Panc1 (cell line): ENCODE results near the gene CIB4. TPM values are rescaled to one million over a fixed set of nuclear protein-coding genes. Genes with fewer than 3 reads are reported as not detected.

ENCODE experiments used
- ATAC-seq: fragments of 200-7000 bp; cut with Tn5 transposase; 2 replicates; pipeline ENCODE4 v1.9.1; 2020; ENCODE audit warnings: mild to moderate bottlenecking, moderate library complexity
- BruUV-seq: library from RNA; stranded (reverse); fragments of 400-500 nt; replicated peaks from 2 replicates; lab custom pipeline; 2021; lab: Mats Ljungman, UMichigan
- CTCF ChIA-PET: fragments of 300-600 bp; sonication (Branson Sonifier 250); formaldehyde crosslinking; loops from one replicate; lab custom pipeline; 2022; ENCODE audit warnings: antibody characterized with exemption; lab: Charles Lee
- POLR2A ChIA-PET: fragments of 300-600 bp; sonication (Branson Sonifier 250); formaldehyde crosslinking; loops from one replicate; lab custom pipeline; 2022; ENCODE audit warnings: antibody characterized with exemption; lab: Charles Lee
- DNase-seq: peaks from one replicate; pipeline ENCODE4 v3.0.0-alpha.2; 2010; ENCODE audit warnings: low read depth, low spot score
- H3K27ac ChIP-seq: 2 replicates; pipeline ENCODE4 v1.5.1; 2011; ENCODE audit warnings: mild to moderate bottlenecking, low read length, inconsistent platforms
- H3K27me3 ChIP-seq: fragments of 200-500 bp; sonication (Bioruptor generic); 2 replicates; pipeline ENCODE4 v1.6.0; 2014; ENCODE audit warnings: low read length, inconsistent platforms; ENCODE audit not compliant: control insufficient read depth, insufficient read depth
- H3K36me3 ChIP-seq: fragments of 200-500 bp; sonication (Bioruptor generic); 2 replicates; pipeline ENCODE4 v1.5.1; 2014; ENCODE audit warnings: inconsistent platforms, mild to moderate bottlenecking, low read length, moderate library complexity; ENCODE audit not compliant: control insufficient read depth, insufficient read depth
- H3K4me1 ChIP-seq: 2 replicates; pipeline ENCODE4 v1.5.1; 2011; ENCODE audit warnings: inconsistent platforms, mild to moderate bottlenecking, low read length, moderate library complexity; ENCODE audit not compliant: control insufficient read depth, insufficient read depth
- H3K4me3 ChIP-seq, 2 experiments: 2 replicates each; pipeline ENCODE4 v1.5.1; 2011 to 2012; ENCODE audit warnings: low read depth in 2 of 2, low read length in 2 of 2, mild to moderate bottlenecking in 2 of 2, inconsistent platforms in 1 of 2, moderate library complexity in 1 of 2
- H3K9me3 ChIP-seq: fragments of 200-500 bp; sonication (Bioruptor generic); 2 replicates; pipeline ENCODE4 v1.5.1; 2014; ENCODE audit warnings: low read depth, mild to moderate bottlenecking, inconsistent platforms, low read length, moderate library complexity; ENCODE audit not compliant: control insufficient read depth, insufficient read depth
- CTCF ChIP-seq: fragments of 450-650 bp; IDR thresholded peaks from 2 replicates; pipeline ENCODE4 v1.5.1; 2017; ENCODE audit warnings: mild to moderate bottlenecking
- POLR2AphosphoS5 ChIP-seq: IDR thresholded peaks from 2 replicates; pipeline ENCODE4 v1.6.1; 2012; ENCODE audit warnings: mild to moderate bottlenecking, low read depth, low read length, moderate library complexity
- REST ChIP-seq, 2 experiments: IDR thresholded peaks; 2 replicates each; pipeline ENCODE4 v1.6.1; 2011 to 2012; ENCODE audit warnings: low read depth in 2 of 2, control low read depth in 1 of 2, low read length in 1 of 2, mild to moderate bottlenecking in 1 of 2, moderate library complexity in 1 of 2; ENCODE audit not compliant: insufficient read depth in 1 of 2
- SIN3A ChIP-seq: IDR thresholded peaks from 2 replicates; pipeline ENCODE4 v1.6.1; 2012; ENCODE audit warnings: low read depth, mild to moderate bottlenecking, low read length, moderate library complexity, borderline replicate concordance; ENCODE audit not compliant: insufficient read depth
- TCF7L2 ChIP-seq: IDR thresholded peaks from 2 replicates; pipeline ENCODE4 v1.6.1; 2011; ENCODE audit warnings: mild to moderate bottlenecking, low read depth, low read length, inconsistent platforms
- in situ Hi-C: cut with HindIII; loops from 2 replicates; pipeline ENCODE4 v1.10.0; 2016; ENCODE audit warnings: low sequenced_read_pairs, low pct_unique_long_range_greater_than_20kb
- intact Hi-C: fragments of 100-400 bp; cut with micrococcal nuclease; formaldehyde crosslinking; loops from one replicate; pipeline ENCODE4 v1.10.0; 2022; ENCODE audit not compliant: unreplicated experiment
- total RNA-seq: library from RNA; stranded (reverse); gene quantifications from one replicate; pipeline ENCODE4 v1.2.1, GENCODE V29; 2021; ENCODE audit not compliant: unreplicated experiment

Gene CIB4
- total RNA-seq, 1 experiment from 2014 or later: 0.33 TPM

GRCh38 chr2:26674002-26674751, 33.0 kb upstream of the CIB4 start:
- Histone ChIP-seq H3K9me3 (no peaks in the 10 kb centered on the region), H3K4me3 (no peak overlapping the region), H3K4me1 (no peaks in the 10 kb centered on the region), H3K27me3 (peaks cover 4% of the 10 kb centered on the region; the same call in 1 of the 2 replicates), H3K27ac (no peak overlapping the region), H3K36me3 (no peaks in the 10 kb centered on the region)
- ChIA-PET POLR2A (interaction anchor here (0.6 kb wide), 1 partner anchor 1965 kb away, joined by 6 read pairs; no protein-coding TSS in a partner anchor), CTCF (no interaction called here)
- BruUV-seq: no TSS peak
- ATAC-seq (peak; percentile 41; the same call in 1 of the 2 replicates), DNase-seq (no peak)
- in situ Hi-C loops: no loop called here
- intact Hi-C loops: no loop called here
- no peak for TF ChIP-seq TCF7L2
- TF ChIP-seq SIN3A: no peak
- TF ChIP-seq REST (IDR thresholded peaks at IDR 0.05; ENCODE audit: insufficient read depth in 1 of 2, low read depth in 2 of 2, low read length in 1 of 2): no peak
- no peak for TF ChIP-seq POLR2AphosphoS5
- TF ChIP-seq CTCF: no peak

GRCh38 chr2:26672818-26673393, 31.7 kb upstream of the CIB4 start:
- TF ChIP-seq POLR2AphosphoS5: no peak
- TF ChIP-seq REST (IDR thresholded peaks at IDR 0.05; ENCODE audit: insufficient read depth in 1 of 2, low read depth in 2 of 2, low read length in 1 of 2): no peak
- no peak for TF ChIP-seq SIN3A
- TF ChIP-seq CTCF: no peak
- TF ChIP-seq TCF7L2: no peak
- POLR2A ChIA-PET: no interaction called here
- no peaks in the 10 kb centered on the region for H3K4me1 ChIP-seq
- intact Hi-C loops (no loop called here), in situ Hi-C loops (no loop called here)
- no peaks in the 10 kb centered on the region for H3K9me3 ChIP-seq
- no peak for ATAC-seq
- no peaks in the 10 kb centered on the region for H3K36me3 ChIP-seq
- CTCF ChIA-PET: no interaction called here
- no peak overlapping the region for H3K27ac ChIP-seq
- H3K4me3 ChIP-seq: no peak overlapping the region
- peaks cover 2% of the 10 kb centered on the region; the same call in 1 of the 2 replicates for H3K27me3 ChIP-seq
- BruUV-seq: no TSS peak
- no peak for DNase-seq
